Measurements from ENCODE around the gene C1QTNF7.

Gene C1QTNF7

GRCh38 chr4:15481961-15482745 lies 54.3 kb downstream of the C1QTNF7 start:
- WGBS (ENCODE audit: insufficient coverage): 100% methylated on average over 1 of the region's 2 CpGs
- Histone ChIP-seq H3K27ac (ENCODE audit: insufficient read depth in 1 of 2, low read depth in 1 of 2, low read length in 2 of 2, poor library complexity in 1 of 2, severe bottlenecking in 2 of 2) (no peak overlapping the region), H3K9me3 (ENCODE audit: control extremely low read depth in 1 of 5, control insufficient read depth in 4 of 5, insufficient read depth in 2 of 5, low read depth in 1 of 5, low read length in 4 of 5) (peaks cover 0 to 5% (median 0%) of the 10 kb centered on the region in 5 experiments), H3K36me3 (ENCODE audit: control insufficient read depth in 4 of 4, insufficient read depth in 4 of 4, low read length in 3 of 4) (no peaks in the 10 kb centered on the region), H3K4me3 (ENCODE audit: control insufficient read depth in 1 of 7, extremely low read depth in 1 of 7, insufficient read depth in 4 of 7, low read depth in 2 of 7, low read length in 6 of 7) (no peak overlapping the region), H3K27me3 (replicated peaks in 2 of 5; ENCODE audit: control insufficient read depth in 4 of 5, insufficient read depth in 5 of 5, low read length in 4 of 5) (no peaks in the 10 kb centered on the region), H3K4me1 (ENCODE audit: control extremely low read depth in 1 of 4, control insufficient read depth in 4 of 4, insufficient read depth in 4 of 4, low read length in 3 of 4) (no peaks in the 10 kb centered on the region)
- CTCF ChIA-PET: no interaction called here
- no peak for DNase-seq
- POLR2A ChIA-PET: no interaction called here

- WGBS (ENCODE audit: insufficient coverage): 86% methylated on average over 2 of the region's 2 CpGs
- CTCF ChIA-PET: no interaction called here
Observed at GRCh38 chr4:15482842-15483241, 55.0 kb downstream of the C1QTNF7 start.

DNA sequence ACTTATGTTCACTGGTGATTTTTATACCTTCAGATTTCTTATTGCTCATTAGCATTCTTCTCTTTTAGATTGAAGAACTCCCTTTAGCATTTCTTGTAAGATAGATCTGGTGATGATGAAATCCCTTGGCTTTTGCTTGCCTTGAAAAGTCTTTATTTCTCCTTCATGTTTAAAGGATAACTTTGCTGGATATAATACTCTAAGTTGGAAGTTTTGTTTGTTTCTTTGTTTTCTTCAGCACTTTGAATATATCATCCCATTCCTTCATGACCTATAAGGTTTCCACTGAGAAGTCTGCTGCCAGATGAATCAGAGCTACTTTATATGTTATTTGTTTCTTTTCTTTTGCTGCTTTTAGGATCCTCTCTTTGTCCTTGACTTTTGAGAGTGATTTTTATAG lies 60.3 kb downstream of the C1QTNF7 start:
- H3K27ac ChIP-seq (ENCODE audit: insufficient read depth in 1 of 2, low read depth in 1 of 2, low read length in 2 of 2, poor library complexity in 1 of 2, severe bottlenecking in 2 of 2): no peak overlapping the region
- peaks cover 0 to 13% (median 0%) of the 10 kb centered on the region in 5 experiments for H3K9me3 ChIP-seq (ENCODE audit: control extremely low read depth in 1 of 5, control insufficient read depth in 4 of 5, insufficient read depth in 2 of 5, low read depth in 1 of 5, low read length in 4 of 5)
- ChIA-PET CTCF (interaction anchor here (1.5 kb wide), 1 partner anchor 8 kb away, joined by 4 read pairs; no protein-coding TSS in a partner anchor), POLR2A (no interaction called here)
- H3K27me3 ChIP-seq (replicated peaks in 2 of 5; ENCODE audit: control insufficient read depth in 4 of 5, insufficient read depth in 5 of 5, low read length in 4 of 5): no peaks in the 10 kb centered on the region
- no peaks in the 10 kb centered on the region for H3K36me3 ChIP-seq (ENCODE audit: control insufficient read depth in 4 of 4, insufficient read depth in 4 of 4, low read length in 3 of 4)
- no peaks in the 10 kb centered on the region for H3K4me1 ChIP-seq (ENCODE audit: control extremely low read depth in 1 of 4, control insufficient read depth in 4 of 4, insufficient read depth in 4 of 4, low read length in 3 of 4)
- no peak for DNase-seq
- no peak overlapping the region for H3K4me3 ChIP-seq (ENCODE audit: control insufficient read depth in 1 of 7, extremely low read depth in 1 of 7, insufficient read depth in 4 of 7, low read depth in 2 of 7, low read length in 6 of 7)

More at GRCh38 chr4:15482842-15483241, 55.0 kb downstream of the C1QTNF7 start:
- H3K36me3 ChIP-seq (ENCODE audit: control insufficient read depth in 4 of 4, insufficient read depth in 4 of 4, low read length in 3 of 4): no peaks in the 10 kb centered on the region
- H3K27me3 ChIP-seq (replicated peaks in 2 of 5; ENCODE audit: control insufficient read depth in 4 of 5, insufficient read depth in 5 of 5, low read length in 4 of 5): no peaks in the 10 kb centered on the region
- no peak for DNase-seq
- H3K4me1 ChIP-seq (ENCODE audit: control extremely low read depth in 1 of 4, control insufficient read depth in 4 of 4, insufficient read depth in 4 of 4, low read length in 3 of 4): no peaks in the 10 kb centered on the region
- peaks cover 0 to 5% (median 0%) of the 10 kb centered on the region in 5 experiments for H3K9me3 ChIP-seq (ENCODE audit: control extremely low read depth in 1 of 5, control insufficient read depth in 4 of 5, insufficient read depth in 2 of 5, low read depth in 1 of 5, low read length in 4 of 5)
- POLR2A ChIA-PET: no interaction called here
- no peak overlapping the region for H3K4me3 ChIP-seq (ENCODE audit: control insufficient read depth in 1 of 7, extremely low read depth in 1 of 7, insufficient read depth in 4 of 7, low read depth in 2 of 7, low read length in 6 of 7)
- no peak overlapping the region for H3K27ac ChIP-seq (ENCODE audit: insufficient read depth in 1 of 2, low read depth in 1 of 2, low read length in 2 of 2, poor library complexity in 1 of 2, severe bottlenecking in 2 of 2)

- Histone ChIP-seq H3K9me3 (ENCODE audit: control extremely low read depth in 1 of 5, control insufficient read depth in 4 of 5, insufficient read depth in 2 of 5, low read depth in 1 of 5, low read length in 4 of 5) (peaks cover 0 to 13% (median 0%) of the 10 kb centered on the region in 5 experiments), H3K27ac (ENCODE audit: insufficient read depth in 1 of 2, low read depth in 1 of 2, low read length in 2 of 2, poor library complexity in 1 of 2, severe bottlenecking in 2 of 2) (no peak overlapping the region), H3K4me1 (ENCODE audit: control extremely low read depth in 1 of 4, control insufficient read depth in 4 of 4, insufficient read depth in 4 of 4, low read length in 3 of 4) (no peaks in the 10 kb centered on the region), H3K27me3 (replicated peaks in 2 of 5; ENCODE audit: control insufficient read depth in 4 of 5, insufficient read depth in 5 of 5, low read length in 4 of 5) (no peaks in the 10 kb centered on the region), H3K4me3 (ENCODE audit: control insufficient read depth in 1 of 7, extremely low read depth in 1 of 7, insufficient read depth in 4 of 7, low read depth in 2 of 7, low read length in 6 of 7) (no peak overlapping the region), H3K36me3 (ENCODE audit: control insufficient read depth in 4 of 4, insufficient read depth in 4 of 4, low read length in 3 of 4) (no peaks in the 10 kb centered on the region)
- ChIA-PET CTCF (interaction anchor here (1.5 kb wide), 1 partner anchor 9 kb away, joined by 4 read pairs; no protein-coding TSS in a partner anchor), POLR2A (no interaction called here)
- DNase-seq: no peak
- WGBS (ENCODE audit: insufficient coverage): 100% methylated on average over 2 of the region's 6 CpGs
Observed at GRCh38 chr4:15488658-15489470, 61.0 kb downstream of the C1QTNF7 start.

DNA sequence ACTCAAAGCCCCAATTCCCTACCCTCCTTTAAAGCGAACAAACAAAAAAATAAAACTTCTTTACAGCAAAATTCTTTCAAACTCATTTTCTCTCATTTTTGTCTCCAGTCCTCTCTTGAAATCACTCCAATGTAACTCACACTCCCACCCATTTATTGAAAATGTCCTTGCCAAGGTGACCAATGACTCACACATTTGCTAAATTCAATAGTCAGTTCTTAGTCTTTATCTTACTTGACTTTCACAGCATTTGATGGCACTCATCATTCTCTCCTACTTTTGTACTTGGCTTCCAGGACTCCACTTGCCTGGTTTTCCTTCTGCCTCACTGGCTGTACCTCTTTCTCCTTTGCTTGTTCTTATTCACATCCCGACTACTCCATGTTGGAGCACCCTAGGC lies 61.7 kb downstream of the C1QTNF7 start:
- ChIA-PET POLR2A (no interaction called here), CTCF (no interaction called here)
- 100% methylated on average over 1 of the region's 2 CpGs for WGBS (ENCODE audit: insufficient coverage)
- H3K27me3 ChIP-seq (replicated peaks in 2 of 5; ENCODE audit: control insufficient read depth in 4 of 5, insufficient read depth in 5 of 5, low read length in 4 of 5): no peaks in the 10 kb centered on the region
- H3K4me3 ChIP-seq (ENCODE audit: control insufficient read depth in 1 of 7, extremely low read depth in 1 of 7, insufficient read depth in 4 of 7, low read depth in 2 of 7, low read length in 6 of 7): no peak overlapping the region
- H3K9me3 ChIP-seq (ENCODE audit: control extremely low read depth in 1 of 5, control insufficient read depth in 4 of 5, insufficient read depth in 2 of 5, low read depth in 1 of 5, low read length in 4 of 5): peaks cover 0 to 13% (median 0%) of the 10 kb centered on the region in 5 experiments
- H3K4me1 ChIP-seq (ENCODE audit: control extremely low read depth in 1 of 4, control insufficient read depth in 4 of 4, insufficient read depth in 4 of 4, low read length in 3 of 4): no peaks in the 10 kb centered on the region
- H3K36me3 ChIP-seq (ENCODE audit: control insufficient read depth in 4 of 4, insufficient read depth in 4 of 4, low read length in 3 of 4): no peaks in the 10 kb centered on the region
- DNase-seq: no peak
- no peak overlapping the region for H3K27ac ChIP-seq (ENCODE audit: insufficient read depth in 1 of 2, low read depth in 1 of 2, low read length in 2 of 2, poor library complexity in 1 of 2, severe bottlenecking in 2 of 2)

DNA sequence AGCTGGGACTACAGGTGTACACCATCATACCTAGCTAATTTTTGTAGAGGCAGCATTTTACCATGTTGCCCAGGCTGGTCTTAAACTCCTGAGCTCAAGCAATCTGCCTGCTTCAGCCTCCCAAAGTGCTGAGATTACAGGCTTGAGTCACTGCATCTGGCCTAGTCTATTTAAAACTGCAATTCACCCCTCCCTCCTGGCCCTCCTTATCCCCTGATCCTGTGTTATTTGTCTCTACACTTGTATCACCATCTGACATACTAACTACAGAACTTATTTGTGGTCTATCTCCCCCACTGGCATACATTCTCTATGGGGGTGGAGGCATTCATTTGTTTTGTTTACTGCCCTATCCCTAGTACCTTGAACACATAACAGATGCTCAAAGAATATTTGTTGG lies 65.6 kb downstream of the C1QTNF7 start:
- Histone ChIP-seq H3K36me3 (ENCODE audit: control insufficient read depth in 4 of 4, insufficient read depth in 4 of 4, low read length in 3 of 4) (no peaks in the 10 kb centered on the region), H3K27ac (ENCODE audit: insufficient read depth in 1 of 2, low read depth in 1 of 2, low read length in 2 of 2, poor library complexity in 1 of 2, severe bottlenecking in 2 of 2) (no peak overlapping the region), H3K9me3 (ENCODE audit: control extremely low read depth in 1 of 5, control insufficient read depth in 4 of 5, insufficient read depth in 2 of 5, low read depth in 1 of 5, low read length in 4 of 5) (peaks cover 0 to 12% (median 0%) of the 10 kb centered on the region in 5 experiments), H3K4me1 (ENCODE audit: control extremely low read depth in 1 of 4, control insufficient read depth in 4 of 4, insufficient read depth in 4 of 4, low read length in 3 of 4) (no peaks in the 10 kb centered on the region), H3K27me3 (replicated peaks in 2 of 5; ENCODE audit: control insufficient read depth in 4 of 5, insufficient read depth in 5 of 5, low read length in 4 of 5) (no peaks in the 10 kb centered on the region), H3K4me3 (ENCODE audit: control insufficient read depth in 1 of 7, extremely low read depth in 1 of 7, insufficient read depth in 4 of 7, low read depth in 2 of 7, low read length in 6 of 7) (no peak overlapping the region)
- no peak for DNase-seq
- CTCF ChIA-PET: no interaction called here
- POLR2A ChIA-PET: no interaction called here

- ChIA-PET POLR2A (no interaction called here), CTCF (no interaction called here)
- H3K4me1 ChIP-seq (ENCODE audit: control extremely low read depth in 1 of 4, control insufficient read depth in 4 of 4, insufficient read depth in 4 of 4, low read length in 3 of 4): no peaks in the 10 kb centered on the region
- H3K4me3 ChIP-seq (ENCODE audit: control insufficient read depth in 1 of 7, extremely low read depth in 1 of 7, insufficient read depth in 4 of 7, low read depth in 2 of 7, low read length in 6 of 7): no peak overlapping the region
- H3K9me3 ChIP-seq (ENCODE audit: control extremely low read depth in 1 of 5, control insufficient read depth in 4 of 5, insufficient read depth in 2 of 5, low read depth in 1 of 5, low read length in 4 of 5): peaks cover 0 to 6% (median 0%) of the 10 kb centered on the region in 5 experiments
- no CpG with 5 or more reads among the region's 1 CpG for WGBS (ENCODE audit: insufficient coverage)
- H3K36me3 ChIP-seq (ENCODE audit: control insufficient read depth in 4 of 4, insufficient read depth in 4 of 4, low read length in 3 of 4): no peaks in the 10 kb centered on the region
- no peak overlapping the region for H3K27ac ChIP-seq (ENCODE audit: insufficient read depth in 1 of 2, low read depth in 1 of 2, low read length in 2 of 2, poor library complexity in 1 of 2, severe bottlenecking in 2 of 2)
- no peak for DNase-seq
- no peaks in the 10 kb centered on the region for H3K27me3 ChIP-seq (replicated peaks in 2 of 5; ENCODE audit: control insufficient read depth in 4 of 5, insufficient read depth in 5 of 5, low read length in 4 of 5)
Observed at GRCh38 chr4:15495621-15496020, 67.8 kb downstream of the C1QTNF7 start.

Data from common myeloid progenitor, CD34-positive (primary cell).